CD8-positive, alpha-beta memory T cell (primary cell): ENCODE data around the gene ERVFRD-1. TPM values are rescaled to one million over a fixed set of nuclear protein-coding genes. Genes with fewer than 3 reads are reported as not detected.

Experiments
- CTCF ChIA-PET: fragments of 350-600 bp; sonication (Branson Sonifier 250); formaldehyde crosslinking; loops from one replicate; lab custom pipeline; 2021; ENCODE audit warnings: antibody characterized with exemption; lab: Charles Lee
- POLR2A ChIA-PET: fragments of 350-600 bp; sonication (Branson Sonifier 250); formaldehyde crosslinking; loops from one replicate; lab custom pipeline; 2021; ENCODE audit warnings: antibody characterized with exemption; lab: Charles Lee
- DNase-seq, 5 donors: peaks; one replicate each; pipeline versions ENCODE4 v3.0.0 to v3.0.0-alpha.2; 2020 to 2022; ENCODE audit warnings: mixed read lengths in 1 of 5
- H3K27ac ChIP-seq: one replicate; pipeline ENCODE4 v1.7.0; 2013; ENCODE audit warnings: low read depth, mild to moderate bottlenecking, low read length, moderate library complexity
- H3K27me3 ChIP-seq: 2 replicates; pipeline ENCODE4 v1.7.0; 2013; ENCODE audit warnings: low read length, mild to moderate bottlenecking; ENCODE audit not compliant: insufficient read depth, poor library complexity, severe bottlenecking
- H3K36me3 ChIP-seq: 2 replicates; pipeline ENCODE4 v1.7.0; 2013; ENCODE audit warnings: mild to moderate bottlenecking, low read length, moderate library complexity; ENCODE audit not compliant: insufficient read depth
- H3K4me1 ChIP-seq: 2 replicates; pipeline ENCODE4 v1.7.0; 2013; ENCODE audit warnings: mild to moderate bottlenecking, low read length, moderate library complexity; ENCODE audit not compliant: insufficient read depth
- H3K4me3 ChIP-seq: 2 replicates; pipeline ENCODE4 v1.7.0; 2013; ENCODE audit warnings: mild to moderate bottlenecking, low read length
- H3K9me3 ChIP-seq: 2 replicates; pipeline ENCODE4 v1.7.0; 2013; ENCODE audit warnings: mild to moderate bottlenecking, low read length
- H3K27ac Mint-ChIP-seq, 8 donors: one replicate each; pipeline ENCODE4 v1.8.0; 2020 to 2021; ENCODE audit warnings: mixed read lengths in 8 of 8, mild to moderate bottlenecking in 6 of 8, inconsistent platforms in 3 of 8, moderate library complexity in 3 of 8
- H3K27me3 Mint-ChIP-seq, 2 donors: one replicate each; pipeline ENCODE4 v1.8.0; 2020 to 2021; ENCODE audit warnings: mixed read lengths in 2 of 2, mild to moderate bottlenecking in 1 of 2, moderate library complexity in 1 of 2
- H3K36me3 Mint-ChIP-seq, 3 donors: one replicate each; pipeline ENCODE4 v1.8.0; 2020 to 2021; ENCODE audit warnings: mixed read lengths in 3 of 3, inconsistent platforms in 1 of 3, mild to moderate bottlenecking in 1 of 3
- H3K4me1 Mint-ChIP-seq, 3 donors: one replicate each; pipeline ENCODE4 v1.8.0; 2020 to 2021; ENCODE audit warnings: mixed read lengths in 3 of 3, inconsistent platforms in 1 of 3, mild to moderate bottlenecking in 1 of 3
- H3K4me3 Mint-ChIP-seq, 7 donors: one replicate each; pipeline ENCODE4 v1.8.0; 2020 to 2021; ENCODE audit warnings: mixed read lengths in 7 of 7, mild to moderate bottlenecking in 6 of 7, moderate library complexity in 4 of 7, inconsistent platforms in 2 of 7
- H3K9me3 Mint-ChIP-seq, 5 donors: one replicate each; pipeline ENCODE4 v1.8.0; 2020 to 2022; ENCODE audit warnings: mixed read lengths in 5 of 5, mild to moderate bottlenecking in 3 of 5, moderate library complexity in 2 of 5, inconsistent platforms in 1 of 5
- polyA plus RNA-seq: library from polyadenylated mRNA; unstranded; fragments of 300-500 nt; fragmentation: Illumina TruSeq; gene quantifications from one replicate; pipeline ENCODE4 v1.2.3, GENCODE V29; 2021
- total RNA-seq, 2 experiments: library from RNA; stranded (reverse); gene quantifications; one replicate each; pipeline ENCODE4 v1.2.3, GENCODE V29; 2021

The ERVFRD-1 gene
- total and polyA plus RNA-seq, 3 experiments from 2014 or later: 0.12 TPM; not detected in 2

DNA sequence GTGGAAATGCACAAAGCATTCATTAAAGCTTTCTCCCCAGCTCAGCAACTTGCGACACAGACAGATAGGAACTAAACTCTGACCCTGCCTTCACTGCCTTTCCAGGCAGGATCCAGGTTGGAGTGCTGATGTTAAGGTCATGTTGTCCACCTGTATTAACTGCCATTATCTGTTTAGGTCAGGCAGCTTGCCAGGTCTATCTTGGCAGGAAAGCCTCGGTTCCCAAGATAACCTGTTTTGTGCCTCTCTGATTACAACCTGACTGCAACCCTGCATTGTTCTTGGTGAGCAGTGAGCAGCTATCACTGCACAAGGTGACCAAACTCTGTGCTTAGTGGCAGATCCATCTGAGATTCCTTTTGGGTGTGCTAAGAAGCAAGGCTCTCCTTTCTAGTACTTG, 44.2 kb downstream of the ERVFRD-1 start:
- Mint-ChIP-seq H3K4me3 (no peak overlapping the region), H3K4me1 (no peaks in the 10 kb centered on the region), H3K9me3 (no peaks in the 10 kb centered on the region), H3K27me3 (peaks cover 4 to 13% of the 10 kb centered on the region in 2 donors), H3K36me3 (no peaks in the 10 kb centered on the region), H3K27ac (peak overlapping the region in 1 of 8 donors; percentile 54)
- DNase-seq: no peak
- Histone ChIP-seq H3K27ac (no peak overlapping the region), H3K4me3 (no peak overlapping the region), H3K27me3 (no peaks in the 10 kb centered on the region), H3K36me3 (no peaks in the 10 kb centered on the region), H3K4me1 (no peaks in the 10 kb centered on the region), H3K9me3 (no peaks in the 10 kb centered on the region)
- CTCF ChIA-PET: interaction anchor here (1.9 to 3.3 kb wide), 2 partner anchors 11 to 589 kb away, joined by 8 to 12 read pairs; no protein-coding TSS in a partner anchor
- POLR2A ChIA-PET: no interaction called here

DNA sequence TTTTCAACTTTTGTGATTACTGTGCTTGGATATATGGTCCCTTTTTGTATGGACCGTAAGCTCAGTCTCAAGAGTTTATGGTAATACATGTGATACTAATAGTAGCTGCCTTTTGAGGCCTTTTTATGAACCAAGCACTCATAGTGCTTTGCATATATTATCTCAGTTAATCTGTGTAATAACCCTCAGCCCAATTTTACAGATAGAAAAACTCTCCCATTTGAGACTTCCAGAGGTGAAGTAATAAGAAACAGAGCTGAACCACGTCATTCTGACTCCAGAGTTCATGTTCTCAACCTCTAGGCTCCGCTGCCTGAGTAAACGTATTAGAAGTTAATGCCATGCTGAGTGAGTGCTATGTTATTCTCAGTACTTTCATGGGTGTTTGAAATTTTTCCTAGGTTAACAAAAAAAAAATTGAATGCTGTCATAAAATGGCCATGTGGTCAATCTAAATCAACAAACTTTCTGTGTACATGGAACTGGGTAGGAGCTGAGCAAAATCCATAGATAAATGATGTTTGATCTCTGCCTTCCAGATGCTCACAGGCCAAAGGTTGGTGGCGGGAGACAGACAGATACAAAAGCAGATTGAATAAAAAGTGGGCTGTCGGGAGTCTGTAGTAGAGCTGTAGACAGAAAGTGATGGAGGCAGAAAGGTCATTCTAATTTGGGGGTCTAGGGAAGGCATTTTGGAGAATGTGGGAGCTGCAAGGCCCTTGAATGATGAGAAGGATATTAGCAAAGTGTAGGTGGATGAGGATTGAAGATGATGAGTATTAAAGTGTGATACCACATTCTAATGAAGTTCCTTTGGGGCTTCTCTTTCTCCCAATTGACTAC, 44.8 kb downstream of the ERVFRD-1 start:
- Mint-ChIP-seq H3K36me3 (no peaks in the 10 kb centered on the region), H3K9me3 (no peaks in the 10 kb centered on the region)

DNA sequence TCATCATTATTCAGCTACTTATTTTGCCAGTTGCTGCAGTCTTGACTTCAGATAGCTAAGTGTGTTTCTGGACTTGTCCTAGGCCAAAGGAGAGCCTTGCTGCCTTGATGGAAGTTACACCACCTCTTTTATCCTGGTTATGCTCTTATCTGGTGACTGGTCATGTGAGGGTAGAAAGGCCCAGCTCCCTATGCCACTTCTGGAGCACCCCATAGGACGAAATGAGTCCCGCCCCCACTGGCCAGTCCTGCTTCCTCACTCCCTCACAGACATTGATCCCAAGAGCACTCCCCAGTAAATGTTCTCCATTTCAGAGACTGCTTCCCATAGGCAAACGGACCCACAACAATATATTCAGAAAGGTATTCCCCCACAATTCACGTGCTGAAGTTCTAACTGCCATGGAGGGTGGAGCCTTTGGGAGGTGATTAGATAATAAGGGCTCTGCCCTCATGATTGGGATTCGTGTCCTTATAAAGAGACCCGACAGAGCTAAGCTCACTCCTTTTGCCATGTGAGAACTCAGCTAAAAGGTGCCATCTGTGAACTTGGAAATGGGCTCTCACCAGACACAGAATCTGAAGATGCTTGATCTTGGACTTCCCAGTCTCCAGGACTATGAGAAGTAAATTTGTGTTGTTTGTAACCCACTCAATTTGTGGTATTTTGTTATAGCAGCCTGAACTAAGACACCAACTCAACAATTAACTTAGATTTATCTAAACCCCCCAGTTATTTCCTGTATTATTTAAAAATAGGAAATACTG, 45.9 kb downstream of the ERVFRD-1 start:
- H3K9me3 Mint-ChIP-seq: no peaks in the 10 kb centered on the region
- DNase-seq: no peak
- Histone ChIP-seq H3K4me3 (no peak overlapping the region), H3K27me3 (no peaks in the 10 kb centered on the region), H3K4me1 (no peaks in the 10 kb centered on the region), H3K27ac (no peak overlapping the region), H3K9me3 (no peaks in the 10 kb centered on the region), H3K36me3 (no peaks in the 10 kb centered on the region)
- peaks cover 12 to 24% of the 10 kb centered on the region in 2 donors for H3K27me3 Mint-ChIP-seq
- no peaks in the 10 kb centered on the region for H3K4me1 Mint-ChIP-seq
- ChIA-PET POLR2A (no interaction called here), CTCF (interaction anchor here (1.9 to 3.3 kb wide), 2 partner anchors 9 to 587 kb away, joined by 8 to 12 read pairs; no protein-coding TSS in a partner anchor)
- no peak overlapping the region for H3K4me3 Mint-ChIP-seq
- H3K27ac Mint-ChIP-seq: peak overlapping the region in 1 of 8 donors; percentile 79
- no peaks in the 10 kb centered on the region for H3K36me3 Mint-ChIP-seq

More for the DNA sequence above, 44.8 kb downstream of the ERVFRD-1 start:
- Histone ChIP-seq H3K27me3 (no peaks in the 10 kb centered on the region), H3K36me3 (no peaks in the 10 kb centered on the region), H3K4me1 (no peaks in the 10 kb centered on the region), H3K27ac (no peak overlapping the region), H3K9me3 (no peaks in the 10 kb centered on the region), H3K4me3 (no peak overlapping the region)
- ChIA-PET CTCF (interaction anchor here (1.9 to 3.3 kb wide), 2 partner anchors 10 to 588 kb away, joined by 8 to 12 read pairs; no protein-coding TSS in a partner anchor), POLR2A (no interaction called here)
- Mint-ChIP-seq H3K27me3 (peaks cover 8 to 16% of the 10 kb centered on the region in 2 donors), H3K4me3 (no peak overlapping the region), H3K27ac (no peak overlapping the region), H3K4me1 (no peaks in the 10 kb centered on the region)
- no peak for DNase-seq

DNA sequence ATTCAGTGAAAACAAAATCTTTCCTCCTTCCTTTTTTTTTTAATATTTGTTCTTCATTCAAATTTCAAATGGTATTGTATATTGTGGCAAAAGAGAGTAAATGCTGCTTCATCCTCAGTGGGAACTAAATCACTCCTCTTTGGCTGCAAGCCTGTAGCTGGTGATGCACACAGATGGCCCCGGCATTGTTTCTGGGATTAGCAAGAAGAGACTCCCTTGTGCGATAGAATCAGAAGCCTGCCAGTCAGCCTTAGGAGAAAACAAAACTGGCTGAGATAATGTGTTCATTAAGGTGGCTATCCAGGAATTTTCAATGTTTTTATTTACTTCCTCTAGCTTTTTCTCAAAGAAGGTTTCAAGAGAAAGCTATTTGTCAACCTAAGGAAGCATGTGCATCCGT, 46.7 kb downstream of the ERVFRD-1 start:
- DNase-seq: no peak
- Mint-ChIP-seq H3K27me3 (peaks cover 11 to 31% of the 10 kb centered on the region in 2 donors), H3K4me1 (no peaks in the 10 kb centered on the region), H3K36me3 (no peaks in the 10 kb centered on the region), H3K4me3 (no peak overlapping the region), H3K9me3 (no peaks in the 10 kb centered on the region), H3K27ac (no peak overlapping the region)
- no peaks in the 10 kb centered on the region for H3K27me3 ChIP-seq
- H3K36me3 ChIP-seq: no peaks in the 10 kb centered on the region
- ChIA-PET CTCF (interaction anchor here (3.3 kb wide), 1 partner anchor 9 kb away, joined by 12 read pairs; no protein-coding TSS in a partner anchor), POLR2A (no interaction called here)
- no peaks in the 10 kb centered on the region for H3K4me1 ChIP-seq
- no peak overlapping the region for H3K27ac ChIP-seq
- H3K9me3 ChIP-seq: no peaks in the 10 kb centered on the region
- no peak overlapping the region for H3K4me3 ChIP-seq

DNA sequence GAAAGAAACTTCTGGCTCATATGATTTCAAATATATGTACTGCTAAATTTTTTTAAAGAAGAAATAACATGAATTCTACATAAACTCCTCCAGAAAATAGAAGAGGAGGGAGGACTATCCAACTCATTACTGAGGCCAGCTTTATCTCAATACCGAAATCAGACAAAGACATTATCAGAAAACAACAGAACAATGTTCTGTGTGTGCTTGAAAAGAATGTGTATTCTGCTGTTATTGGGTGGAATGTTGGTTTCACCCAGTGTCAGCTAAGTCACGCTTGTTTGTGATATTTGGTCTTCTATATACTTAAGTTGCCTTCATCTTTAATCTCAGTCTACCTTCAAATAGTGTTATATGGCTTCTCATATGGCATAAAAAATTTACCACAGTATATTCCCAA, 48.8 kb downstream of the ERVFRD-1 start:
- H3K36me3 Mint-ChIP-seq: no peaks in the 10 kb centered on the region
- H3K4me3 Mint-ChIP-seq: no peak overlapping the region

DNA sequence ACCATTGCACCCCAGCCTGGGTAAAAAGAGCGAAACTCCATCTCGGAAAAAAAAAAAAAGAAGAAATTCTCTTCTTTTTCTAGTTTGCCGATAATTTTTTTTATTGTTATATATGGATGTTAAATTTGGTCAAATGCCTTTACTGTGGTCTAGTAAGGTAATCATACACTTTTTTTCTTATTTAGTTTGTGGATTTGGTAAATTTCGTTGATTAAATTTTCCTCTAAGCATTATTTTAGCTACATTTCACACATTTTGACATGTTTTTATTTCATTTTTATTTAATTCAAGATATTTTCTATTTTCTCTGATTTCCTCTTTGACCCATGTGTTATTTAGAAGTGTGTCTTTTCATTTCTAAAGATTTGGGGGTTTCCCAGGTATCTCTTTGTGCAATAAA, 49.4 kb downstream of the ERVFRD-1 start:
- ChIA-PET CTCF (interaction anchor here (0.8 kb wide), 1 partner anchor 9 kb away, joined by 3 read pairs; no protein-coding TSS in a partner anchor), POLR2A (no interaction called here)
- Mint-ChIP-seq H3K27ac (no peak overlapping the region), H3K27me3 (peaks cover 9 to 31% of the 10 kb centered on the region in 2 donors), H3K4me3 (no peak overlapping the region), H3K4me1 (no peaks in the 10 kb centered on the region), H3K36me3 (no peaks in the 10 kb centered on the region), H3K9me3 (no peaks in the 10 kb centered on the region)
- Histone ChIP-seq H3K36me3 (no peaks in the 10 kb centered on the region), H3K4me3 (no peak overlapping the region), H3K9me3 (no peaks in the 10 kb centered on the region), H3K27me3 (no peaks in the 10 kb centered on the region), H3K4me1 (no peaks in the 10 kb centered on the region), H3K27ac (no peak overlapping the region)
- no peak for DNase-seq

More for the DNA sequence above, 48.8 kb downstream of the ERVFRD-1 start:
- Histone ChIP-seq H3K9me3 (no peaks in the 10 kb centered on the region), H3K27me3 (no peaks in the 10 kb centered on the region), H3K4me3 (no peak overlapping the region), H3K36me3 (no peaks in the 10 kb centered on the region), H3K4me1 (no peaks in the 10 kb centered on the region), H3K27ac (no peak overlapping the region)
- ChIA-PET CTCF (interaction anchor here (0.8 kb wide), 1 partner anchor 10 kb away, joined by 3 read pairs; no protein-coding TSS in a partner anchor), POLR2A (no interaction called here)
- peaks cover 9 to 31% of the 10 kb centered on the region in 2 donors for H3K27me3 Mint-ChIP-seq
- no peak overlapping the region for H3K27ac Mint-ChIP-seq
- no peak for DNase-seq
- no peaks in the 10 kb centered on the region for H3K4me1 Mint-ChIP-seq
- no peaks in the 10 kb centered on the region for H3K9me3 Mint-ChIP-seq

DNA sequence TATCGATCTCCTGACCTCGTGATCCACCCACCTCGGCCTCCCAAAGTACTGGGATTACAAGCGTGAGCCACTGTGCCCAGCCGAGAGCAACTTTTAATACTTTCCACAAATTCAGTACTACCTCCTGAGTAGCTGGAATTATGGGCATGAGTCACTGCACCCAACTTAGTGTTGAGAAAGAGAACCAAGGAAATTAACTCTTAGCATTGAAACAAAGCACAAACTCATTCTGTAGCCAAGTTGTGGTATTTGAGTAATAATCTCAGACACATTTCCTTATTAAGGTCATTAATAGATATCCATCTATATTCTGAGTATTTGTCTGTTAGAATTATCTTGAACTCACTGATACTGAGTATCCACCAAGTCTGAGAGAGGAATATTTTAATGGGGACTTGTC, 53.1 kb downstream of the ERVFRD-1 start:
- Histone ChIP-seq H3K27me3 (no peaks in the 10 kb centered on the region), H3K4me3 (no peak overlapping the region), H3K4me1 (no peaks in the 10 kb centered on the region), H3K9me3 (no peaks in the 10 kb centered on the region), H3K36me3 (no peaks in the 10 kb centered on the region), H3K27ac (no peak overlapping the region)
- Mint-ChIP-seq H3K27me3 (peaks cover 13 to 35% of the 10 kb centered on the region in 2 donors), H3K9me3 (no peaks in the 10 kb centered on the region), H3K27ac (no peak overlapping the region), H3K4me1 (no peaks in the 10 kb centered on the region), H3K36me3 (no peaks in the 10 kb centered on the region), H3K4me3 (no peak overlapping the region)
- DNase-seq: no peak
- POLR2A ChIA-PET: no interaction called here
- CTCF ChIA-PET: no interaction called here
